ENCODE measurements around the gene PKNOX2.

PKNOX2 gene

GRCh38 chr11:125164422-125165110 is at the start of gene PKNOX2:
TSS of gene PKNOX2 (plus strand) at chr11:125164751. CDS start at chr11:125351306, 186,555 bp downstream.
- peak in 2 of 3 experiments; percentile 84 to 90 for DNase-seq

GRCh38 chr11:125117429-125117828 is 47.1 kb upstream of the PKNOX2 start:
- no peak for DNase-seq

GRCh38 chr11:125123194-125123946 is 41.2 kb upstream of the PKNOX2 start:
- DNase-seq = no peak

GRCh38 chr11:125123947-125124617 is 40.5 kb upstream of the PKNOX2 start:
- peak; percentile 16 to 43 (median 26) for DNase-seq

- DNase-seq = no peak
Measured at GRCh38 chr11:125124618-125124992, 39.9 kb upstream of the PKNOX2 start.

GRCh38 chr11:125128450-125128849 is 36.1 kb upstream of the PKNOX2 start:
- no peak for DNase-seq

- DNase-seq = no peak
Measured at GRCh38 chr11:125129316-125129993, 35.1 kb upstream of the PKNOX2 start.

- no peak for DNase-seq
Measured at GRCh38 chr11:125132071-125132470, 32.5 kb upstream of the PKNOX2 start.

GRCh38 chr11:125132596-125132995 is 32.0 kb upstream of the PKNOX2 start:
- DNase-seq = no peak

- DNase-seq = no peak
Measured at GRCh38 chr11:125136001-125136400, 28.6 kb upstream of the PKNOX2 start.

GRCh38 chr11:125138966-125139365 is 25.6 kb upstream of the PKNOX2 start:
- DNase-seq = no peak

GRCh38 chr11:125139778-125140177 is 24.8 kb upstream of the PKNOX2 start:
- DNase-seq = no peak

- DNase-seq = no peak
Measured at GRCh38 chr11:125140233-125140632, 24.3 kb upstream of the PKNOX2 start.

GRCh38 chr11:125141178-125141577 is 23.4 kb upstream of the PKNOX2 start:
- DNase-seq = no peak

GRCh38 chr11:125141686-125142535 is 22.6 kb upstream of the PKNOX2 start:
- DNase-seq = peak; percentile 8 to 44 (median 29)

- no peak for DNase-seq
Measured at GRCh38 chr11:125146232-125146631, 18.3 kb upstream of the PKNOX2 start.

GRCh38 chr11:125147280-125147679 is 17.3 kb upstream of the PKNOX2 start:
- DNase-seq = no peak

- no peak for DNase-seq
Measured at GRCh38 chr11:125148011-125148410, 16.5 kb upstream of the PKNOX2 start.

- DNase-seq = no peak
Measured at GRCh38 chr11:125148743-125149142, 15.8 kb upstream of the PKNOX2 start.

- DNase-seq = no peak
Measured at GRCh38 chr11:125153837-125154236, 10.7 kb upstream of the PKNOX2 start.

- no peak for DNase-seq
Measured at GRCh38 chr11:125154378-125155099, 10.0 kb upstream of the PKNOX2 start.

GRCh38 chr11:125155100-125155444 is 9.5 kb upstream of the PKNOX2 start:
- DNase-seq = no peak
